Spleen (tissue), 7 donors: ENCODE data around the gene STAT3.
A peak's percentile ranks its signal among the peaks of the same experiment; 100 is the strongest.

Source experiments
- POLR2A ChIP-seq, 3 donors: fragments of 450-650 bp; IDR thresholded peaks; one replicate each; pipeline ENCODE4 v1.5.1; 2017; ENCODE audit warnings: antibody characterized with exemption in 3 of 3, mild to moderate bottlenecking in 1 of 3
- POLR2AphosphoS5 ChIP-seq, 3 donors: sonication (generic); formaldehyde crosslinking; IDR thresholded peaks; one replicate each; pipeline ENCODE4 v1.5.1; 2017; ENCODE audit warnings: antibody characterized with exemption in 3 of 3
- TF ChIP-seq, protein P1 (sequence below), 11 experiments: fragments of 200-600 bp in 7 of 11; fragments of 450-650 bp in 4 of 11; sonication (generic) in 4 of 11; IDR thresholded peaks in 8 of 11; conservative IDR thresholded peaks in 3 of 11; 1 replicate in 7 of 11; 2 replicates in 4 of 11; pipeline versions ENCODE4 v1.4.0 to v1.8.0; 2016 to 2021; ENCODE audit warnings: antibody characterized with exemption in 11 of 11, inconsistent platforms in 4 of 11, mild to moderate bottlenecking in 1 of 11
- donor health status: DM: no; HTN: no; CAD: no; lungs with moderate emphysema.
- donor health status: DM: no; HTN: no; CAD: no.
- donor health status: DM: no; HTN: no; CAD: no.

DNA sequence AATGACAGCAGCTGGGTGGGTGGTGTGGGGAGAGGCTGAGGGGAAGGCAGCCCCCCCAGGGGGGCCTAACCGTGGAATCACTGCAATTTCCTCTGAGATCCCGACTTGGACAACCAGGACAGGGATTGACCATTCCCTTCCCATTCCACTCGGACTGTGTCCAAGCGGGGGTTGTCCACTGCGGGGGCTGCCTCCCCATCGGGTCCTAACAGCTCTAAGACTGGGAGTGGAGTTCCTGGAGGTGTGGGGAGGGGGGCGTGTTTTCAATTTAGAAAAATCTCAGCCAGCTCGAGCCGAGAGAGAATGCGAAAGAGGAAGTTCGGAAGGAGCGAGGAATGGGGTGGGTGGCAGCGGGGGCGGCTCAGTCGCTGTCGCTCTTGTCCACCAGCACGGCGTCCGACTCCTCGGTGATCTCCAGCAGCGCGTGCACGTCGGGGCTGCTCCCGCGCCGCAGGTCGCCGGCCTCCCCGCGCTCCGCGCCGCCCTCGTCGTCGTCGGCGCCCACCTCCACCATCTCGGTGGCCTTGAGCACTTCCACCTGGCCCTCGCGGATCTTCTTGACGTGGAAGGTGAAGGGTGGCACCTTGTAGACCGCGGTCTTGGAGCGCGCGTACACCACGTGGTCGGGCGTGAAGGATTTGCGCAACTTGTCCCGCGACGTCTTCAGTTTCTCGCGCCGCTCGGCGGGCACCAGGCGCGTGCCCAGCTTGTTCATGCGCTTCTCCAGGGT is 16.2 kb upstream of the STAT3 start:
- TF ChIP-seq POLR2AphosphoS5 (IDR thresholded peaks at IDR 0.05) (peak in 1 of 3 donors; percentile 25), POLR2A (IDR thresholded peaks at IDR 0.05) (no peak)
- TF ChIP-seq, protein P1, sequence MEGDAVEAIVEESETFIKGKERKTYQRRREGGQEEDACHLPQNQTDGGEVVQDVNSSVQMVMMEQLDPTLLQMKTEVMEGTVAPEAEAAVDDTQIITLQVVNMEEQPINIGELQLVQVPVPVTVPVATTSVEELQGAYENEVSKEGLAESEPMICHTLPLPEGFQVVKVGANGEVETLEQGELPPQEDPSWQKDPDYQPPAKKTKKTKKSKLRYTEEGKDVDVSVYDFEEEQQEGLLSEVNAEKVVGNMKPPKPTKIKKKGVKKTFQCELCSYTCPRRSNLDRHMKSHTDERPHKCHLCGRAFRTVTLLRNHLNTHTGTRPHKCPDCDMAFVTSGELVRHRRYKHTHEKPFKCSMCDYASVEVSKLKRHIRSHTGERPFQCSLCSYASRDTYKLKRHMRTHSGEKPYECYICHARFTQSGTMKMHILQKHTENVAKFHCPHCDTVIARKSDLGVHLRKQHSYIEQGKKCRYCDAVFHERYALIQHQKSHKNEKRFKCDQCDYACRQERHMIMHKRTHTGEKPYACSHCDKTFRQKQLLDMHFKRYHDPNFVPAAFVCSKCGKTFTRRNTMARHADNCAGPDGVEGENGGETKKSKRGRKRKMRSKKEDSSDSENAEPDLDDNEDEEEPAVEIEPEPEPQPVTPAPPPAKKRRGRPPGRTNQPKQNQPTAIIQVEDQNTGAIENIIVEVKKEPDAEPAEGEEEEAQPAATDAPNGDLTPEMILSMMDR (IDR thresholded peaks at IDR 0.05 in 8 of 11, conservative IDR thresholded peaks at IDR 0.05 in 3 of 11), result no peak
